Measurements from ENCODE around the gene AJUBA.
"Not testable (repeated sequence)": the region's sequence is repeated elsewhere in the genome, so short reads cannot be mapped to it uniquely, and the experiment has no call there.

AJUBA gene

DNA sequence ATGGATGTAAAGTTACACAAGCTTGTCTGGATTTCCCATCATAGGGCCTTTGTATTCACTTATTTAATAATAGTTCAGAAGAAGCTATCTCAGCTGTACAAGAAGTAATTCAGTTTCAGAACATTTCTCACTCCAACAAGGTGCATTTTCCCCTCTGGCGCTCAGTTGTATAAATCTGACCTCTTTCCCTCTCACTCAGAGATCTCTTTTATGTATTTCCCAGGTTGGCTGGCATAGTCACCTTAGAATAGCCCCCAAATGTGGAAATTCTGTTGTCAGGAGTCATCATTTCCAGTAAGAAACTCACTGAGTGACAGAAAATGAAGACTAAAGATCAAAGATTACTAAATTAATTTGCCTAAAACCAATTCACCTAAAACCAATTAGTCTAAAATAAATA, 11.2 kb downstream of the AJUBA start:
- no peak for DNase-seq
- intact Hi-C loops (cut with DNase I; ENCODE audit: low total_unique reads): no loop called here
- Histone ChIP-seq H3K4me1 (peaks cover 0 to 9% (median 0%) of the 10 kb centered on the region in 4 donors), H3K4me3 (no peak overlapping the region), H3K27me3 (no peaks in the 10 kb centered on the region), H3K36me3 (peaks cover 5 to 37% (median 7%) of the 10 kb centered on the region in 3 donors), H3K27ac (no peak overlapping the region), H3K9me3 (no peaks in the 10 kb centered on the region)
- no peak for TF ChIP-seq CTCF (IDR thresholded peaks at IDR 0.05)

GRCh38 chr14:22966783-22967269, 15.5 kb downstream of the AJUBA start:
- intact Hi-C loops (cut with DNase I; ENCODE audit: low total_unique reads): no loop called here
- Histone ChIP-seq H3K9me3 (no peaks in the 10 kb centered on the region), H3K27ac (no peak overlapping the region), H3K4me1 (no peaks in the 10 kb centered on the region), H3K27me3 (no peaks in the 10 kb centered on the region), H3K36me3 (peaks cover 0 to 10% (median 0%) of the 10 kb centered on the region in 3 donors), H3K4me3 (no peak overlapping the region)
- no peak for DNase-seq
- no peak for TF ChIP-seq CTCF (IDR thresholded peaks at IDR 0.05)

GRCh38 chr14:22965916-22966782, 16.2 kb downstream of the AJUBA start:
- DNase-seq; H3K9me3 ChIP-seq; H3K27ac ChIP-seq; H3K27me3 ChIP-seq; H3K4me1 ChIP-seq; intact Hi-C loops (cut with DNase I; ENCODE audit: low total_unique reads); H3K36me3 ChIP-seq; H3K4me3 ChIP-seq: not testable (repeated sequence)

GRCh38 chr14:22962061-22962676, 20.2 kb downstream of the AJUBA start:
- Histone ChIP-seq H3K27ac (no peak overlapping the region), H3K4me3 (no peak overlapping the region), H3K27me3 (no peaks in the 10 kb centered on the region), H3K4me1 (peaks cover 0 to 5% (median 0%) of the 10 kb centered on the region in 4 donors), H3K36me3 (no peaks in the 10 kb centered on the region), H3K9me3 (no peaks in the 10 kb centered on the region)
- TF ChIP-seq CTCF (IDR thresholded peaks at IDR 0.05): no peak
- DNase-seq: no peak
- intact Hi-C loops (cut with DNase I; ENCODE audit: low total_unique reads): no loop called here

GRCh38 chr14:22955702-22956569, 26.4 kb downstream of the AJUBA start:
- intact Hi-C loops (cut with DNase I; ENCODE audit: low total_unique reads): no loop called here
- no peaks in the 10 kb centered on the region for H3K27me3 ChIP-seq
- H3K36me3 ChIP-seq: peaks cover 0 to 18% (median 15%) of the 10 kb centered on the region in 3 donors
- H3K9me3 ChIP-seq: no peaks in the 10 kb centered on the region
- peaks cover 0 to 16% (median 5%) of the 10 kb centered on the region in 4 donors for H3K4me1 ChIP-seq
- DNase-seq: no peak
- peak overlapping the region; percentile 85 to 91 for H3K27ac ChIP-seq
- peak overlapping the region; percentile 58 to 76 for H3K4me3 ChIP-seq
- TF ChIP-seq CTCF (IDR thresholded peaks at IDR 0.05): no peak

Data from tibial artery (tissue), 4 donors.